Fibroblast of lung (primary cell): Measurements from ENCODE around the gene GGA3.
"Not testable (repeated sequence)": the region's sequence is repeated elsewhere in the genome, so short reads cannot be mapped to it uniquely, and the experiment has no call there.

Source experiments
- EZH2 ChIP-seq: IDR thresholded peaks from 2 replicates; pipeline ENCODE4 v1.5.1; 2012; ENCODE audit warnings: low read length, control low read depth, mild to moderate bottlenecking; ENCODE audit errors: missing control alignments
- TF ChIP-seq, protein P1 (sequence below), 2 donors: IDR thresholded peaks in 1 of 2; conservative IDR thresholded peaks in 1 of 2; 1 replicate in 1 of 2; 2 replicates in 1 of 2; pipeline ENCODE4 v1.5.1; 2011 to 2012; ENCODE audit warnings: low read length in 2 of 2, control low read depth in 1 of 2, inconsistent platforms in 1 of 2, low read depth in 1 of 2, mild to moderate bottlenecking in 1 of 2

DNA sequence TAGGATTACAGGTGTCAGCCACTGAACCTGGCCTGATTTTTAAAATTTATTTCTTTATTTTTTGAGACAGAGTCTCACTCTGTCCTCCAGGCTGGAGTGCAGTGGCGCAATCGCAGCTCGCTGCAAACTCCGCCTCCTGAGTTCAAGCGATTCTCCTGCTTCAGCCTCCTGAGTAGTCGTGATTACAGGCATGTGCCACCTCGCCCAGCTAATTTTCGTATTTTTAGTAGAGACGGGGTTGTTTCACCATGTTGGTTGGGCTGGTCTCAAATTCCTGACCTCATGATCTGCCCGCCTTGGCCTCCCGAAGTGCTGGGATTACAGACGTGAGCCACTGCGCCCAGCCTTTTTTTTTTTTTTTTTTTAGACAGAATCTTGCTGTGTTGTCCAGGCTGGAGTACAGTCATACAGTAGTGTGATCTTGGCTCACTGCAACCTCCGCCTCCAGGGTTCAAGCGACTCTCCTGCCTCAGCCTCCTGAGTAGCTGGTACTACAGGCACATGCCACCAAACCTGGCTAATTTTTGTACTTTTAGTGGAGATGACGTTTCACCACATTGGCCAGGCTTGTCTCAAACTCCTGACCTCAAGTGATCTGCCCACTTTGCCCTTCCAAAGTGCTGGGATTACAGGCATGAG, 31.5 kb upstream of the GGA3 start:
- TF ChIP-seq, protein P1, sequence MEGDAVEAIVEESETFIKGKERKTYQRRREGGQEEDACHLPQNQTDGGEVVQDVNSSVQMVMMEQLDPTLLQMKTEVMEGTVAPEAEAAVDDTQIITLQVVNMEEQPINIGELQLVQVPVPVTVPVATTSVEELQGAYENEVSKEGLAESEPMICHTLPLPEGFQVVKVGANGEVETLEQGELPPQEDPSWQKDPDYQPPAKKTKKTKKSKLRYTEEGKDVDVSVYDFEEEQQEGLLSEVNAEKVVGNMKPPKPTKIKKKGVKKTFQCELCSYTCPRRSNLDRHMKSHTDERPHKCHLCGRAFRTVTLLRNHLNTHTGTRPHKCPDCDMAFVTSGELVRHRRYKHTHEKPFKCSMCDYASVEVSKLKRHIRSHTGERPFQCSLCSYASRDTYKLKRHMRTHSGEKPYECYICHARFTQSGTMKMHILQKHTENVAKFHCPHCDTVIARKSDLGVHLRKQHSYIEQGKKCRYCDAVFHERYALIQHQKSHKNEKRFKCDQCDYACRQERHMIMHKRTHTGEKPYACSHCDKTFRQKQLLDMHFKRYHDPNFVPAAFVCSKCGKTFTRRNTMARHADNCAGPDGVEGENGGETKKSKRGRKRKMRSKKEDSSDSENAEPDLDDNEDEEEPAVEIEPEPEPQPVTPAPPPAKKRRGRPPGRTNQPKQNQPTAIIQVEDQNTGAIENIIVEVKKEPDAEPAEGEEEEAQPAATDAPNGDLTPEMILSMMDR (conservative IDR thresholded peaks at IDR 0.05 in 1 of 2, IDR thresholded peaks at IDR 0.05 in 1 of 2; ENCODE audit: low read depth in 1 of 2, low read length in 2 of 2): not testable (repeated sequence)
- not testable (repeated sequence) for TF ChIP-seq EZH2
